CD4-positive, alpha-beta T cell treated with Interleukin-4 for 4 hours (primary cell): ENCODE data around the gene AGFG2.

ENCODE experiments used
- DNase-seq: peaks from one replicate; pipeline ENCODE4 v3.0.0-alpha.2; 2020

The AGFG2 gene

GRCh38 chr7:100588438-100588837, 49.4 kb downstream of the AGFG2 start:
- peak; percentile 24 for DNase-seq

GRCh38 chr7:100589341-100589947, 50.4 kb downstream of the AGFG2 start:
- no peak for DNase-seq

- DNase-seq = no peak
Observed at GRCh38 chr7:100590077-100590737, 51.2 kb downstream of the AGFG2 start.

GRCh38 chr7:100591596-100591995, 52.6 kb downstream of the AGFG2 start:
- DNase-seq = no peak

GRCh38 chr7:100595188-100595587, 56.2 kb downstream of the AGFG2 start:
- DNase-seq = no peak

- DNase-seq = no peak
Observed at GRCh38 chr7:100598425-100598824, 59.4 kb downstream of the AGFG2 start.

GRCh38 chr7:100599911-100600729, 61.1 kb downstream of the AGFG2 start:
- DNase-seq = no peak

GRCh38 chr7:100600730-100601038, 61.7 kb downstream of the AGFG2 start:
- no peak for DNase-seq

GRCh38 chr7:100602889-100603725, 64.1 kb downstream of the AGFG2 start:
- DNase-seq = no peak

GRCh38 chr7:100603726-100604027, 64.7 kb downstream of the AGFG2 start:
- DNase-seq = no peak

GRCh38 chr7:100604028-100604975, 65.3 kb downstream of the AGFG2 start:
- DNase-seq = peak; percentile 82

- peak; percentile 17 for DNase-seq
Observed at GRCh38 chr7:100604976-100605911, 66.2 kb downstream of the AGFG2 start.

- no peak for DNase-seq
Observed at GRCh38 chr7:100606313-100606712, 67.3 kb downstream of the AGFG2 start.

- DNase-seq = no peak
Observed at GRCh38 chr7:100607111-100607510, 68.1 kb downstream of the AGFG2 start.

- no peak for DNase-seq
Observed at GRCh38 chr7:100609958-100610357, 71.0 kb downstream of the AGFG2 start.

- DNase-seq = peak; percentile 98
Observed at GRCh38 chr7:100611983-100612729, 73.2 kb downstream of the AGFG2 start, which contains the start of gene MOSPD3. Gene MOSPD3, plus strand, starts transcription at chr7:100612540. Its CDS starts 252 bp downstream, at chr7:100612792.

GRCh38 chr7:100612730-100613390, 73.9 kb downstream of the AGFG2 start:
- DNase-seq = no peak

GRCh38 chr7:100613412-100614175, 74.6 kb downstream of the AGFG2 start:
- no peak for DNase-seq
